Vagina (tissue), 2 donors: Measurements from ENCODE around the gene SEC24A. TPM values are rescaled to one million over a fixed set of nuclear protein-coding genes. Genes with fewer than 3 reads are reported as not detected.

Source experiments
- DNase-seq, 2 donors: peaks; one replicate each; pipeline ENCODE4 v3.0.0-alpha.2; 2017; ENCODE audit errors: extremely low spot score in 2 of 2
- H3K27ac ChIP-seq: fragments of 200-600 bp; sonication (generic); one replicate; pipeline ENCODE4 v1.5.1; 2019
- H3K27me3 ChIP-seq: fragments of 200-600 bp; sonication (generic); one replicate; pipeline ENCODE4 v1.5.1; 2019
- H3K36me3 ChIP-seq, 2 donors: fragments of 200-600 bp; sonication (generic); one replicate each; pipeline ENCODE4 v1.5.1; 2017 to 2019
- H3K4me1 ChIP-seq: fragments of 200-600 bp; sonication (generic); one replicate; pipeline ENCODE4 v1.5.1; 2019
- H3K4me3 ChIP-seq, 2 donors: fragments of 200-600 bp; sonication (generic); 1 replicate in 1 of 2; 2 replicates in 1 of 2; pipeline ENCODE4 v1.5.1; 2016 to 2019
- H3K9me3 ChIP-seq: fragments of 200-600 bp; sonication (generic); one replicate; pipeline ENCODE4 v1.5.1; 2019
- CTCF ChIP-seq, 3 experiments: fragments of 450-650 bp in 2 of 3; fragments of 200-600 bp in 1 of 3; sonication (generic) in 1 of 3; IDR thresholded peaks; one replicate each; pipeline ENCODE4 v1.5.1; 2017 to 2019; ENCODE audit warnings: antibody characterized with exemption in 3 of 3, mild to moderate bottlenecking in 2 of 3, moderate library complexity in 2 of 3
- POLR2A ChIP-seq, 2 donors: fragments of 450-650 bp; IDR thresholded peaks; one replicate each; pipeline ENCODE4 v1.6.1; 2017; ENCODE audit warnings: antibody characterized with exemption in 2 of 2, mild to moderate bottlenecking in 2 of 2, moderate library complexity in 2 of 2
- POLR2AphosphoS5 ChIP-seq, 2 donors: sonication (generic); formaldehyde crosslinking; IDR thresholded peaks; one replicate each; pipeline ENCODE4 v1.9.0; 2017; ENCODE audit warnings: antibody characterized with exemption in 2 of 2, mild to moderate bottlenecking in 2 of 2, low read depth in 1 of 2; ENCODE audit not compliant: insufficient read depth in 1 of 2
- intact Hi-C: fragments of 100-400 bp; cut with DNase I; formaldehyde crosslinking; loops from one replicate; pipeline ENCODE4 v1.15.1; 2023
- total RNA-seq: library from RNA; depleted of rRNA; stranded (reverse); fragments of >200 nt; gene quantifications from one replicate; pipeline ENCODE4 v1.2.3, GENCODE V29; 2016

The SEC24A gene
- total RNA-seq, 1 donor from 2014 or later, result 11.3 TPM

DNA sequence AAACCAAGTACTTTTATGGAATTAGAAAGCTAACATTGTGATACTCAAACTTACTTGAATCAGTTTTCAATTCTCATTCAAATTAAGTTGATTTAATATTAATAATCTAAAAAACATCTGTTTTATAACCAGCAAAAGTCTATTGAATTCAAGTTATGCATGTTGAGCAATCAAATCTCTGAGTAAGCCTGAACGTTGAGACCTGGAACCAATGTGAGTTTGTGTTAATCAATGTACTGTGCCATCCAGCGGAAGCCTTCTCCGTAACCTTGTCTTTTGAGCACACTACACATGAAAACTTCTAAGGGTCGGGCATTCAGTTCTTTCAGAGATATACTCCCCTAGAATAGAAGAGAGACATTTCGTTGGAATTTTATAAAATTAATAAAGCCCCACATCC lies 41.9 kb upstream of the SEC24A start:
- Histone ChIP-seq H3K4me3 (no peak overlapping the region), H3K9me3 (no peaks in the 10 kb centered on the region), H3K36me3 (peaks cover 0 to 64% of the 10 kb centered on the region in 2 donors), H3K27me3 (no peaks in the 10 kb centered on the region), H3K4me1 (no peaks in the 10 kb centered on the region), H3K27ac (no peak overlapping the region)
- DNase-seq, result no peak
- intact Hi-C loops, result no loop called here
- TF ChIP-seq CTCF (IDR thresholded peaks at IDR 0.05), result no peak
- no peak for TF ChIP-seq POLR2A (IDR thresholded peaks at IDR 0.05)
- no peak for TF ChIP-seq POLR2AphosphoS5 (IDR thresholded peaks at IDR 0.05; ENCODE audit: insufficient read depth in 1 of 2, low read depth in 1 of 2)

DNA sequence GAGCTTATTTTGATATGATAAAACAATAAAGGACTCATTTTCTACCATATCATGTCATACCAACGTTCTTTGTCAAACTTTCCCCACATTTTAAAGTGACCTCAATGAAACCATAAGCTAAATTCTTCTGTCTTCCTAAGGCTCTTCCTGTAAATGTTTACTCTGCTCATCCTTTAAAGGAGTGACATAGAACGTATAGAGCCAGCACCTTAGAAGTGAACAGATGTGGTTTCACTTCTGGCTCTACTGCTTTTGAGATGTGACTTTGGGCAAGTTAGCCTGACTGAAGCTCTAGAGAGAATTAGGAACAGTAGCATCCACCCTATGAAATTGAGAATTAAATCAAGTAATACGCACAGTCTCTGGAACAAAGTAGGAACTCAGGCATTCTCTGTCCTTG lies 40.0 kb upstream of the SEC24A start:
- no peak for DNase-seq
- intact Hi-C loops, result no loop called here
- TF ChIP-seq POLR2AphosphoS5 (IDR thresholded peaks at IDR 0.05; ENCODE audit: insufficient read depth in 1 of 2, low read depth in 1 of 2) (no peak), POLR2A (IDR thresholded peaks at IDR 0.05) (no peak)
- H3K4me3 ChIP-seq, result no peak overlapping the region
- peaks cover 0 to 73% of the 10 kb centered on the region in 2 donors for H3K36me3 ChIP-seq
- no peak overlapping the region for H3K27ac ChIP-seq
- H3K9me3 ChIP-seq, result no peaks in the 10 kb centered on the region
- H3K27me3 ChIP-seq, result no peaks in the 10 kb centered on the region
- H3K4me1 ChIP-seq, result no peaks in the 10 kb centered on the region

- H3K4me1 ChIP-seq, result no peaks in the 10 kb centered on the region
- H3K36me3 ChIP-seq, result peaks cover 0 to 73% of the 10 kb centered on the region in 2 donors
- intact Hi-C loops, result no loop called here
Measured at GRCh38 chr5:134609232-134609851, 39.2 kb upstream of the SEC24A start.

DNA sequence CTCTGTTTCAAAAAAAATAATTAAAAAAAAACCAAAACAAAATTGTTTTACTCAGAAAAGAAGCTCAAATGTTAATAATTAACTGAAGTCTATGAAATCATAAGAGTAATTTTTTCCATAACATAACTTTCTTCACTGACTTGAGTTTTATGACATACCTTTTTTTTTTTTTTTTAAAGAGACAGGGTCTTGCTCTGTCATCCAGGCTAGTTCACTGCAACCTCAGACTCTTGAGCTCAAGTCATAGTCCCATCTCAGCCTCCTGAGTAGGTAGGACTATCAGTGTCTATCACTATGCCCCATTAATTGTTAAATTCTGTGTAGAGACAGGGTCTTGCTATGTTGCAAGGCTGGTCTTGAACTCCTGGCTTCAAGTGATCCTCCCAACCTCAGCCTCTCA lies 37.9 kb upstream of the SEC24A start:
- H3K36me3 ChIP-seq, result peaks cover 0 to 78% of the 10 kb centered on the region in 2 donors
- DNase-seq, result no peak
- no peak overlapping the region for H3K27ac ChIP-seq

More at GRCh38 chr5:134609232-134609851, 39.2 kb upstream of the SEC24A start:
- TF ChIP-seq CTCF (IDR thresholded peaks at IDR 0.05) (no peak), POLR2AphosphoS5 (IDR thresholded peaks at IDR 0.05; ENCODE audit: insufficient read depth in 1 of 2, low read depth in 1 of 2) (no peak), POLR2A (IDR thresholded peaks at IDR 0.05) (no peak)
- H3K27ac ChIP-seq, result no peak overlapping the region
- H3K27me3 ChIP-seq, result no peaks in the 10 kb centered on the region
- no peak for DNase-seq
- H3K4me3 ChIP-seq, result no peak overlapping the region
- no peaks in the 10 kb centered on the region for H3K9me3 ChIP-seq

GRCh38 chr5:134611515-134611914 lies 37.1 kb upstream of the SEC24A start:
- peaks cover 0 to 77% of the 10 kb centered on the region in 2 donors for H3K36me3 ChIP-seq
- DNase-seq, result no peak
- H3K4me3 ChIP-seq, result no peak overlapping the region
- no peaks in the 10 kb centered on the region for H3K9me3 ChIP-seq
- TF ChIP-seq CTCF (IDR thresholded peaks at IDR 0.05) (no peak), POLR2A (IDR thresholded peaks at IDR 0.05) (no peak), POLR2AphosphoS5 (IDR thresholded peaks at IDR 0.05; ENCODE audit: insufficient read depth in 1 of 2, low read depth in 1 of 2) (no peak)
- H3K27ac ChIP-seq, result no peak overlapping the region
- intact Hi-C loops, result no loop called here
- no peaks in the 10 kb centered on the region for H3K27me3 ChIP-seq
- no peaks in the 10 kb centered on the region for H3K4me1 ChIP-seq

More for the DNA sequence above, 37.9 kb upstream of the SEC24A start:
- intact Hi-C loops, result no loop called here
- no peak overlapping the region for H3K4me3 ChIP-seq
- H3K9me3 ChIP-seq, result no peaks in the 10 kb centered on the region
- TF ChIP-seq POLR2A (IDR thresholded peaks at IDR 0.05) (no peak), POLR2AphosphoS5 (IDR thresholded peaks at IDR 0.05; ENCODE audit: insufficient read depth in 1 of 2, low read depth in 1 of 2) (no peak), CTCF (IDR thresholded peaks at IDR 0.05) (no peak)
- no peaks in the 10 kb centered on the region for H3K4me1 ChIP-seq
- no peaks in the 10 kb centered on the region for H3K27me3 ChIP-seq
